Measurements from ENCODE around the gene CDC20. TPM values are rescaled to one million over a fixed set of nuclear protein-coding genes. Genes with fewer than 3 reads are reported as not detected.

Gene CDC20
- polyA plus RNA-seq, 3 donors, result 0.08 to 0.10 TPM; not detected in 1

DNA sequence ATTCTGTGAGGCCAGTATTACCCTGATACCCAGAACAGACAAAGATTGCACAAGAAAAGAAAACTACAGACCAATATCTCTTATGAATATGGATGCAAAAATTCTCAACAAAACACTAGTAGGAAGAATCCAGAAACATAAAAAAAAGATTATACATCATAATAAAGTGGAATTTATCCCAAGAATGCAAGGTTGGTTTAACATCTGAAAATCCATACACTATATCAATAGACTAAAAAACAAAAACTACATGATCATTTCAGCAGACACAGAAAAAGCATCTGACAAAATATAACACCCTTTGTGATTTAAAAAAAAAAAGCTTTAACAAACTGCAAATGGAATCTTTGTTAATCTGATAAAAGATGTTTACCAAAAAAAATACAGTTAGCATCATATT is 33.4 kb upstream of the CDC20 start:
- Histone ChIP-seq H3K4me2 (replicated peaks; ENCODE audit: extremely low read depth, low read length, poor library complexity, severe bottlenecking) (no peak overlapping the region), H3K27ac (ENCODE audit: low read depth in 1 of 2, low read length in 2 of 2) (no peak overlapping the region), H3K36me3 (replicated peaks in 1 of 2; ENCODE audit: control insufficient read depth in 1 of 2, insufficient read depth in 2 of 2, low read length in 2 of 2) (no peaks in the 10 kb centered on the region), H3K4me3 (replicated peaks in 1 of 3; ENCODE audit: low read depth in 2 of 3, low read length in 3 of 3) (no peak overlapping the region), H3K4me1 (ENCODE audit: control insufficient read depth in 1 of 2, insufficient read depth in 2 of 2, low read length in 2 of 2) (peaks cover 8% of the 10 kb centered on the region in 2 donors), H3K9me3 (replicated peaks in 1 of 2; ENCODE audit: control insufficient read depth in 1 of 2, insufficient read depth in 1 of 2, low read length in 2 of 2) (peaks cover 0 to 4% of the 10 kb centered on the region in 2 donors), H2AFZ (ENCODE audit: insufficient read depth, low read depth, low read length, poor library complexity, severe bottlenecking) (no peak overlapping the region), H3K79me2 (ENCODE audit: insufficient read depth, low read length) (no peaks in the 10 kb centered on the region), H4K20me1 (ENCODE audit: insufficient read depth, low read length) (no peaks in the 10 kb centered on the region), H3K27me3 (ENCODE audit: control insufficient read depth in 2 of 2, insufficient read depth in 2 of 2, low read length in 2 of 2) (no peaks in the 10 kb centered on the region), H3K9ac (ENCODE audit: insufficient read depth, low read length, poor library complexity, severe bottlenecking) (no peak overlapping the region)
- no peak overlapping the region for H3K4me3 Mint-ChIP-seq
- DNase-seq, result no peak
- H3K36me3 Mint-ChIP-seq, result no peaks in the 10 kb centered on the region
- peaks cover 4 to 23% (median 20%) of the 10 kb centered on the region in 7 donors for H3K9me3 Mint-ChIP-seq
- H3K27ac Mint-ChIP-seq, result no peak overlapping the region
- peaks cover 10% of the 10 kb centered on the region for H3K4me1 Mint-ChIP-seq
- intact Hi-C loops (cut with micrococcal nuclease), result no loop called here
- peaks cover 0 to 5% (median 4%) of the 10 kb centered on the region in 3 donors for H3K27me3 Mint-ChIP-seq (ENCODE audit: low read depth in 3 of 3)
- TF ChIP-seq, protein P1, sequence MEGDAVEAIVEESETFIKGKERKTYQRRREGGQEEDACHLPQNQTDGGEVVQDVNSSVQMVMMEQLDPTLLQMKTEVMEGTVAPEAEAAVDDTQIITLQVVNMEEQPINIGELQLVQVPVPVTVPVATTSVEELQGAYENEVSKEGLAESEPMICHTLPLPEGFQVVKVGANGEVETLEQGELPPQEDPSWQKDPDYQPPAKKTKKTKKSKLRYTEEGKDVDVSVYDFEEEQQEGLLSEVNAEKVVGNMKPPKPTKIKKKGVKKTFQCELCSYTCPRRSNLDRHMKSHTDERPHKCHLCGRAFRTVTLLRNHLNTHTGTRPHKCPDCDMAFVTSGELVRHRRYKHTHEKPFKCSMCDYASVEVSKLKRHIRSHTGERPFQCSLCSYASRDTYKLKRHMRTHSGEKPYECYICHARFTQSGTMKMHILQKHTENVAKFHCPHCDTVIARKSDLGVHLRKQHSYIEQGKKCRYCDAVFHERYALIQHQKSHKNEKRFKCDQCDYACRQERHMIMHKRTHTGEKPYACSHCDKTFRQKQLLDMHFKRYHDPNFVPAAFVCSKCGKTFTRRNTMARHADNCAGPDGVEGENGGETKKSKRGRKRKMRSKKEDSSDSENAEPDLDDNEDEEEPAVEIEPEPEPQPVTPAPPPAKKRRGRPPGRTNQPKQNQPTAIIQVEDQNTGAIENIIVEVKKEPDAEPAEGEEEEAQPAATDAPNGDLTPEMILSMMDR (IDR thresholded peaks at IDR 0.05), result no peak

DNA sequence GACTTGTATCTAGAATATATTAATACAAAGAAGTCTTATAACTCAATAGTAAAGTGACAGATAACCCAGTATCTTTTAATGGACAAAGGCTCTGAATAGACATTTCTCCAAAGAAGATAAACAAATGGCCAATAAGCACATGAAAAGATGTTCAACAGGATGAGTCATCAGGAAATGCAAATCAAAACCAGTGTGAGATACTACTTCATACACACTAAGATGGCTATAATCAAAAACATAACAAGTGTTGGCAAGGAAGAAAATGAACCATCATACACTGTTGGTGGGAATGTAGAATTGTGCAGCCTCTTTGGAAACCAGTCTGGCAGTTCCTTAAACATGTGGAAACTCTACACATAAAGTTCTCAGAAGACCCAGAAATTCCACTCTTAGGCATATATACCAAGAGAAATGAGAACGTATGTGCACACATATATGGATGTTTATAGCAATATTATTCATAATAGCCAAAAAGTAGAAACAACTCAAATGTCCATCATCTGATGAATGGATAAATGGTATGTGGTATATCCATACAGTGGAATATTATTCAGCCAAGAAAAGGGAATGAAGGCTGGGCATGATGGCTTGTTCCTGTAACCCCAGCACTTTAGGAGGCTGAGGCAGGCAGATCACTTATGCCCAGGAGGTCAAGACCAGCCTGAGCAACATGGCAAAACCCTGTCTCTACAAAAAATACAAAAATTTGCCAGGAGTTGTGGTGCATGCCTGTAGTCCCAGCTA is 31.1 kb upstream of the CDC20 start:
- TF ChIP-seq, protein P1 (IDR thresholded peaks at IDR 0.05), result no peak
- no peak for DNase-seq
- Histone ChIP-seq H4K20me1 (ENCODE audit: insufficient read depth, low read length) (no peaks in the 10 kb centered on the region), H3K4me3 (replicated peaks in 1 of 3; ENCODE audit: low read depth in 2 of 3, low read length in 3 of 3) (no peak overlapping the region), H3K27ac (ENCODE audit: low read depth in 1 of 2, low read length in 2 of 2) (no peak overlapping the region), H3K4me2 (replicated peaks; ENCODE audit: extremely low read depth, low read length, poor library complexity, severe bottlenecking) (no peak overlapping the region), H3K4me1 (ENCODE audit: control insufficient read depth in 1 of 2, insufficient read depth in 2 of 2, low read length in 2 of 2) (peaks cover 13 to 16% of the 10 kb centered on the region in 2 donors), H3K9me3 (replicated peaks in 1 of 2; ENCODE audit: control insufficient read depth in 1 of 2, insufficient read depth in 1 of 2, low read length in 2 of 2) (peaks cover 0 to 4% of the 10 kb centered on the region in 2 donors), H3K9ac (ENCODE audit: insufficient read depth, low read length, poor library complexity, severe bottlenecking) (no peak overlapping the region), H3K79me2 (ENCODE audit: insufficient read depth, low read length) (no peaks in the 10 kb centered on the region), H3K27me3 (ENCODE audit: control insufficient read depth in 2 of 2, insufficient read depth in 2 of 2, low read length in 2 of 2) (no peaks in the 10 kb centered on the region), H2AFZ (ENCODE audit: insufficient read depth, low read depth, low read length, poor library complexity, severe bottlenecking) (no peak overlapping the region), H3K36me3 (replicated peaks in 1 of 2; ENCODE audit: control insufficient read depth in 1 of 2, insufficient read depth in 2 of 2, low read length in 2 of 2) (no peaks in the 10 kb centered on the region)
- Mint-ChIP-seq H3K27me3 (ENCODE audit: low read depth in 3 of 3) (peaks cover 0 to 7% (median 5%) of the 10 kb centered on the region in 3 donors), H3K9me3 (peaks cover 4 to 23% (median 20%) of the 10 kb centered on the region in 7 donors), H3K4me3 (no peak overlapping the region), H3K27ac (peak overlapping the region in 1 of 7 donors; percentile 7), H3K4me1 (peaks cover 16% of the 10 kb centered on the region), H3K36me3 (no peaks in the 10 kb centered on the region)
- no CpG with 5 or more reads among the region's 1 CpG for WGBS (ENCODE audit: insufficient coverage)
- intact Hi-C loops (cut with micrococcal nuclease), result no loop called here
